LHCN-M2 (cell line): ENCODE measurements around the gene S100A13. TPM values are rescaled to one million over a fixed set of nuclear protein-coding genes. Genes with fewer than 3 reads are reported as not detected.
A peak's percentile ranks its signal among the peaks of the same experiment; 100 is the strongest.
"Not testable (repeated sequence)": the region's sequence is repeated elsewhere in the genome, so short reads cannot be mapped to it uniquely, and the experiment has no call there.

Experiments
- DNase-seq: peaks from one replicate; pipeline ENCODE4 v3.0.0-alpha.2; 2012; ENCODE audit warnings: low read depth
- total RNA-seq: library from RNA; depleted of rRNA; stranded (reverse); fragments of >200 nt; gene quantifications from 2 replicates; pipeline ENCODE4 v1.2.3, GENCODE V29; 2014

Gene S100A13
- total RNA-seq, 1 experiment from 2014 or later, result 277 TPM

- DNase-seq, result no peak
Measured at GRCh38 chr1:153608089-153608682, 19.1 kb downstream of the S100A13 start.

- DNase-seq, result no peak
Measured at GRCh38 chr1:153607381-153607780, 19.9 kb downstream of the S100A13 start.

- DNase-seq, result no peak
Measured at GRCh38 chr1:153606194-153606593, 21.1 kb downstream of the S100A13 start.

GRCh38 chr1:153602749-153603148 lies 24.6 kb downstream of the S100A13 start:
- DNase-seq, result no peak

- DNase-seq, result no peak
Measured at GRCh38 chr1:153599847-153600246, 27.5 kb downstream of the S100A13 start.

- peak; percentile 99 for DNase-seq
Measured at GRCh38 chr1:153598309-153599172, 28.8 kb downstream of the S100A13 start.

GRCh38 chr1:153597206-153597605 lies 30.1 kb downstream of the S100A13 start:
- peak; percentile 90 for DNase-seq

- no peak for DNase-seq
Measured at GRCh38 chr1:153592748-153593147, 34.6 kb downstream of the S100A13 start.

- no peak for DNase-seq
Measured at GRCh38 chr1:153588482-153588881, 38.8 kb downstream of the S100A13 start.

GRCh38 chr1:153588033-153588432 lies 39.3 kb downstream of the S100A13 start:
- not testable (repeated sequence) for DNase-seq

GRCh38 chr1:153587314-153587713 lies 40.0 kb downstream of the S100A13 start:
- no peak for DNase-seq

GRCh38 chr1:153586347-153586746 lies 41.0 kb downstream of the S100A13 start:
- no peak for DNase-seq

GRCh38 chr1:153585006-153585405 lies 42.3 kb downstream of the S100A13 start:
- no peak for DNase-seq

- no peak for DNase-seq
Measured at GRCh38 chr1:153583976-153584375, 43.3 kb downstream of the S100A13 start.

- DNase-seq, result not testable (repeated sequence)
Measured at GRCh38 chr1:153583514-153583913, 43.8 kb downstream of the S100A13 start.

GRCh38 chr1:153582836-153583235 lies 44.5 kb downstream of the S100A13 start:
- not testable (repeated sequence) for DNase-seq

GRCh38 chr1:153578936-153579335 lies 48.4 kb downstream of the S100A13 start:
- DNase-seq, result no peak

- no peak for DNase-seq
Measured at GRCh38 chr1:153578490-153578889, 48.8 kb downstream of the S100A13 start.

GRCh38 chr1:153577624-153578051 lies 49.7 kb downstream of the S100A13 start:
- DNase-seq, result no peak

GRCh38 chr1:153577138-153577537 lies 50.2 kb downstream of the S100A13 start:
- no peak for DNase-seq

GRCh38 chr1:153575497-153575896 lies 51.8 kb downstream of the S100A13 start:
- not testable (repeated sequence) for DNase-seq

GRCh38 chr1:153575081-153575491 lies 52.2 kb downstream of the S100A13 start:
- DNase-seq, result not testable (repeated sequence)

GRCh38 chr1:153573351-153573750 lies 54.0 kb downstream of the S100A13 start:
- DNase-seq, result peak; percentile 31
